Adrenal gland (tissue), 5 donors: Measurements from ENCODE around the gene CYP1B1.

Experiments used
- CTCF ChIP-seq, 6 experiments: fragments of 450-650 bp in 4 of 6; fragments of 200-600 bp in 2 of 6; sonication (generic) in 1 of 6; IDR thresholded peaks; 1 replicate in 5 of 6; 2 replicates in 1 of 6; pipeline versions ENCODE4 v1.5.1 to v1.8.0; 2016 to 2021; ENCODE audit warnings: antibody characterized with exemption in 6 of 6, mild to moderate bottlenecking in 2 of 6, moderate library complexity in 1 of 6
- POLR2A ChIP-seq, 2 donors: fragments of 450-650 bp; IDR thresholded peaks; one replicate each; pipeline ENCODE4 v1.6.1; 2017; ENCODE audit warnings: antibody characterized with exemption in 2 of 2, mild to moderate bottlenecking in 2 of 2, moderate library complexity in 1 of 2
- donor health status: DM: no; HTN: no; CAD: no.

- no peak for TF ChIP-seq CTCF (IDR thresholded peaks at IDR 0.05)
- TF ChIP-seq POLR2A (IDR thresholded peaks at IDR 0.05), result no peak
Measured at GRCh38 chr2:38121481-38121880, 45.5 kb upstream of the CYP1B1 start.
